Effector memory CD4-positive, alpha-beta T cell (primary cell): Measurements from ENCODE around the gene MRS2.

Source experiments
- DNase-seq, 3 donors: peaks; one replicate each; pipeline ENCODE4 v3.0.0-alpha.2; 2020
- H3K27ac ChIP-seq: 2 replicates; pipeline ENCODE4 v1.7.0; 2013; ENCODE audit warnings: mild to moderate bottlenecking, low read length, moderate library complexity; ENCODE audit not compliant: insufficient read depth, poor library complexity, severe bottlenecking
- H3K27me3 ChIP-seq: replicated peaks from 2 replicates; pipeline ENCODE4 v1.7.0; 2013; ENCODE audit warnings: mild to moderate bottlenecking, low read length; ENCODE audit not compliant: insufficient read depth, control insufficient read depth, poor library complexity, severe bottlenecking
- H3K36me3 ChIP-seq: 2 replicates; pipeline ENCODE4 v1.7.0; 2013; ENCODE audit warnings: mild to moderate bottlenecking, low read length, moderate library complexity; ENCODE audit not compliant: control insufficient read depth, insufficient read depth
- H3K4me1 ChIP-seq: 2 replicates; pipeline ENCODE4 v1.7.0; 2013; ENCODE audit warnings: low read length, mild to moderate bottlenecking; ENCODE audit not compliant: control insufficient read depth, insufficient read depth, poor library complexity, severe bottlenecking
- H3K4me3 ChIP-seq: 2 replicates; pipeline ENCODE4 v1.7.0; 2013; ENCODE audit warnings: low read length, low read depth, mild to moderate bottlenecking; ENCODE audit not compliant: insufficient read depth, poor library complexity, severe bottlenecking
- H3K9me3 ChIP-seq: 2 replicates; pipeline ENCODE4 v1.7.0; 2013; ENCODE audit warnings: mild to moderate bottlenecking, low read length, moderate library complexity; ENCODE audit not compliant: control insufficient read depth

The MRS2 gene

GRCh38 chr6:24428615-24429014 is 25.9 kb downstream of the MRS2 start:
- Histone ChIP-seq H3K36me3 (peaks cover 21% of the 10 kb centered on the region), H3K4me1 (no peaks in the 10 kb centered on the region), H3K9me3 (no peaks in the 10 kb centered on the region), H3K4me3 (no peak overlapping the region), H3K27me3 (no peaks in the 10 kb centered on the region), H3K27ac (no peak overlapping the region)
- no peak for DNase-seq

GRCh38 chr6:24429146-24429545 is 26.4 kb downstream of the MRS2 start:
- no peaks in the 10 kb centered on the region for H3K9me3 ChIP-seq
- no peak overlapping the region for H3K27ac ChIP-seq
- peaks cover 17% of the 10 kb centered on the region for H3K36me3 ChIP-seq
- no peak for DNase-seq
- no peaks in the 10 kb centered on the region for H3K4me1 ChIP-seq
- H3K27me3 ChIP-seq: no peaks in the 10 kb centered on the region
- H3K4me3 ChIP-seq: no peak overlapping the region

GRCh38 chr6:24430086-24430485 is 27.4 kb downstream of the MRS2 start:
- H3K4me1 ChIP-seq: no peaks in the 10 kb centered on the region
- H3K9me3 ChIP-seq: no peaks in the 10 kb centered on the region
- no peak for DNase-seq
- H3K27ac ChIP-seq: no peak overlapping the region
- peaks cover 7% of the 10 kb centered on the region for H3K36me3 ChIP-seq
- H3K27me3 ChIP-seq: no peaks in the 10 kb centered on the region
- H3K4me3 ChIP-seq: no peak overlapping the region

- DNase-seq: no peak
- Histone ChIP-seq H3K4me3 (no peak overlapping the region), H3K9me3 (no peaks in the 10 kb centered on the region), H3K36me3 (no peaks in the 10 kb centered on the region), H3K27ac (no peak overlapping the region), H3K27me3 (no peaks in the 10 kb centered on the region), H3K4me1 (no peaks in the 10 kb centered on the region)
These were observed 28.3 kb downstream of the MRS2 start for GRCh38 chr6:24431045-24431451.

- no peaks in the 10 kb centered on the region for H3K36me3 ChIP-seq
- H3K9me3 ChIP-seq: no peaks in the 10 kb centered on the region
- DNase-seq: no peak
- no peak overlapping the region for H3K27ac ChIP-seq
- no peak overlapping the region for H3K4me3 ChIP-seq
- H3K27me3 ChIP-seq: no peaks in the 10 kb centered on the region
- H3K4me1 ChIP-seq: no peaks in the 10 kb centered on the region
These were observed 29.9 kb downstream of the MRS2 start for GRCh38 chr6:24432611-24433010.

- H3K4me1 ChIP-seq: no peaks in the 10 kb centered on the region
- DNase-seq: no peak
- H3K27ac ChIP-seq: no peak overlapping the region
- no peaks in the 10 kb centered on the region for H3K36me3 ChIP-seq
- no peaks in the 10 kb centered on the region for H3K9me3 ChIP-seq
- H3K4me3 ChIP-seq: no peak overlapping the region
- no peaks in the 10 kb centered on the region for H3K27me3 ChIP-seq
These were observed 34.2 kb downstream of the MRS2 start for GRCh38 chr6:24436979-24437378.

GRCh38 chr6:24439858-24440539 is 37.3 kb downstream of the MRS2 start:
- Histone ChIP-seq H3K27me3 (no peaks in the 10 kb centered on the region), H3K4me1 (no peaks in the 10 kb centered on the region), H3K36me3 (no peaks in the 10 kb centered on the region), H3K4me3 (no peak overlapping the region), H3K9me3 (no peaks in the 10 kb centered on the region), H3K27ac (no peak overlapping the region)
- DNase-seq: no peak

- H3K4me3 ChIP-seq: no peak overlapping the region
- no peaks in the 10 kb centered on the region for H3K27me3 ChIP-seq
These were observed 38.3 kb downstream of the MRS2 start for GRCh38 chr6:24440897-24441598.

GRCh38 chr6:24441599-24441904 is 38.8 kb downstream of the MRS2 start:
- Histone ChIP-seq H3K4me1 (no peaks in the 10 kb centered on the region), H3K27ac (no peak overlapping the region), H3K9me3 (no peaks in the 10 kb centered on the region), H3K27me3 (no peaks in the 10 kb centered on the region), H3K36me3 (no peaks in the 10 kb centered on the region), H3K4me3 (no peak overlapping the region)
- DNase-seq: no peak

More at GRCh38 chr6:24440897-24441598, 38.3 kb downstream of the MRS2 start:
- Histone ChIP-seq H3K9me3 (no peaks in the 10 kb centered on the region), H3K36me3 (no peaks in the 10 kb centered on the region), H3K27ac (no peak overlapping the region), H3K4me1 (no peaks in the 10 kb centered on the region)
- DNase-seq: no peak

- H3K27ac ChIP-seq: no peak overlapping the region
- H3K4me1 ChIP-seq: no peaks in the 10 kb centered on the region
- no peak for DNase-seq
- no peak overlapping the region for H3K4me3 ChIP-seq
- no peaks in the 10 kb centered on the region for H3K27me3 ChIP-seq
- H3K9me3 ChIP-seq: no peaks in the 10 kb centered on the region
- H3K36me3 ChIP-seq: no peaks in the 10 kb centered on the region
These were observed 41.9 kb downstream of the MRS2 start for GRCh38 chr6:24444588-24444987.
